PC-9 (cell line): Measurements from ENCODE around the gene VPS37B. TPM values are rescaled to one million over a fixed set of nuclear protein-coding genes. Genes with fewer than 3 reads are reported as not detected.
"Not testable (repeated sequence)": the region's sequence is repeated elsewhere in the genome, so short reads cannot be mapped to it uniquely, and the experiment has no call there.

ENCODE experiments used
- BruUV-seq: library from RNA; stranded (reverse); fragments of 400-500 nt; replicated peaks from 2 replicates; lab custom pipeline; 2021; lab: Mats Ljungman, UMichigan
- CTCF ChIA-PET: fragments of 300-600 bp; sonication (Branson Sonifier 250); formaldehyde crosslinking; loops from one replicate; lab custom pipeline; 2022; ENCODE audit warnings: antibody characterized with exemption; lab: Charles Lee
- POLR2A ChIA-PET: fragments of 300-600 bp; sonication (Branson Sonifier 250); formaldehyde crosslinking; loops from one replicate; lab custom pipeline; 2022; ENCODE audit warnings: antibody characterized with exemption; ENCODE audit not compliant: unreplicated experiment; lab: Charles Lee
- DNase-seq, 2 experiments: peaks; one replicate each; pipeline versions ENCODE4 v3.0.0 to v3.0.0-alpha.2; 2015 to 2022; ENCODE audit warnings: mixed read lengths in 1 of 2
- H2AFZ ChIP-seq: fragments of 200-600 bp; sonication (generic); 2 replicates; pipeline ENCODE4 v1.8.1; 2017; ENCODE audit warnings: antibody characterized with exemption
- H3F3A ChIP-seq: fragments of 200-600 bp; sonication (generic); 2 replicates; pipeline ENCODE4 v1.8.1; 2017; ENCODE audit warnings: antibody characterized with exemption, mild to moderate bottlenecking, low read depth; ENCODE audit not compliant: insufficient read depth
- H3K27ac ChIP-seq: fragments of 200-600 bp; sonication (generic); 2 replicates; pipeline ENCODE4 v1.6.1; 2016; ENCODE audit warnings: mixed run types
- H3K27me3 ChIP-seq: fragments of 200-600 bp; sonication (generic); 2 replicates; pipeline ENCODE4 v1.6.1; 2016; ENCODE audit warnings: low read depth, mixed run types; ENCODE audit not compliant: insufficient read depth
- H3K36me3 ChIP-seq: fragments of 200-600 bp; sonication (generic); 2 replicates; pipeline ENCODE4 v1.6.1; 2016; ENCODE audit warnings: low read depth, mixed run types
- H3K4me1 ChIP-seq: fragments of 200-600 bp; sonication (generic); replicated peaks from 2 replicates; pipeline ENCODE4 v1.6.1; 2016; ENCODE audit warnings: mixed run types; ENCODE audit not compliant: insufficient read depth
- H3K4me2 ChIP-seq: fragments of 200-600 bp; sonication (generic); 2 replicates; pipeline ENCODE4 v1.6.1; 2017; ENCODE audit warnings: mixed run types
- H3K4me3 ChIP-seq: fragments of 200-600 bp; sonication (generic); 2 replicates; pipeline ENCODE4 v1.6.1; 2016; ENCODE audit warnings: mixed run types
- H3K79me2 ChIP-seq: fragments of 200-600 bp; sonication (generic); 2 replicates; pipeline ENCODE4 v1.6.1; 2017; ENCODE audit warnings: low read depth, mixed run types
- H3K9me2 ChIP-seq: fragments of 200-600 bp; sonication (generic); 2 replicates; pipeline ENCODE4 v1.8.1; 2017; ENCODE audit warnings: mild to moderate bottlenecking; ENCODE audit not compliant: insufficient read depth
- H3K9me3 ChIP-seq: fragments of 200-600 bp; sonication (generic); 2 replicates; pipeline ENCODE4 v1.8.1; 2016; ENCODE audit warnings: low read depth; ENCODE audit not compliant: insufficient read depth
- H4K20me1 ChIP-seq: fragments of 200-600 bp; sonication (generic); 2 replicates; pipeline ENCODE4 v1.8.1; 2017; ENCODE audit not compliant: insufficient read depth
- CTCF ChIP-seq: fragments of 200-600 bp; sonication (generic); conservative IDR thresholded peaks from 2 replicates; pipeline ENCODE4 v1.6.1; 2017; ENCODE audit warnings: mixed run types, antibody characterized with exemption, mild to moderate bottlenecking, moderate library complexity
- EZH2 ChIP-seq: fragments of 200-600 bp; sonication (generic); IDR thresholded peaks from 2 replicates; pipeline ENCODE4 v1.8.0; 2017; ENCODE audit warnings: antibody characterized with exemption, low read depth
- intact Hi-C: fragments of 100-400 bp; cut with micrococcal nuclease; formaldehyde crosslinking; loops from one replicate; pipeline ENCODE4 v1.10.0; 2022; ENCODE audit not compliant: unreplicated experiment
- total RNA-seq: library from RNA; stranded (reverse); gene quantifications from 2 replicates; pipeline ENCODE4 v1.2.3, GENCODE V29; 2021

The VPS37B gene
- total RNA-seq, 1 experiment from 2014 or later, result 51.4 TPM

GRCh38 chr12:122893208-122894153, 2.4 kb downstream of the VPS37B start:
- no TSS peak for BruUV-seq
- Histone ChIP-seq H3F3A (peaks cover 83% of the 10 kb centered on the region), H3K9me3 (no peaks in the 10 kb centered on the region), H3K27me3 (no peaks in the 10 kb centered on the region), H2AFZ (no peak overlapping the region), H3K4me2 (peak overlapping the region; percentile 85), H3K79me2 (peaks cover 79% of the 10 kb centered on the region), H3K4me3 (peak overlapping the region; percentile 61; the same call in 1 of the 2 replicates), H3K36me3 (no peaks in the 10 kb centered on the region), H3K27ac (peak overlapping the region; percentile 97), H3K4me1 (peaks cover 86% of the 10 kb centered on the region), H3K9me2 (no peaks in the 10 kb centered on the region), H4K20me1 (peaks cover 12% of the 10 kb centered on the region; the same call in 1 of the 2 replicates)
- CTCF ChIA-PET, result interaction anchor here (0.6 kb wide), 1 partner anchor 127 kb away, joined by 3 read pairs; no protein-coding TSS in a partner anchor
- TF ChIP-seq CTCF, result no peak
- no peak for TF ChIP-seq EZH2
- DNase-seq, result peak in 1 of 2 experiments; percentile 73
- intact Hi-C loops, result loop anchor here (2.0 kb wide), 1 partner anchor 53 kb away; no protein-coding TSS in a partner anchor
- POLR2A ChIA-PET, result interaction anchor here (0.5 kb wide), 1 partner anchor 23 kb away, joined by 12 read pairs; no protein-coding TSS in a partner anchor

- ChIA-PET POLR2A (interaction anchor here (0.7 kb wide), 1 partner anchor 1172 kb away, joined by 3 read pairs; no protein-coding TSS in a partner anchor), CTCF (interaction anchor here (0.6 kb wide), 1 partner anchor 560 kb away, joined by 6 read pairs; no protein-coding TSS in a partner anchor)
- H3K9me2 ChIP-seq, DNase-seq, H3K27me3 ChIP-seq, BruUV-seq, intact Hi-C loops, H3K36me3 ChIP-seq, H3K9me3 ChIP-seq, H2AFZ ChIP-seq: not testable (repeated sequence)
- H3K4me3 ChIP-seq, result peak overlapping the region; percentile 61; the same call in 1 of the 2 replicates
- H3K4me2 ChIP-seq, result peak overlapping the region; percentile 85
- peaks cover 84% of the 10 kb centered on the region for H3K79me2 ChIP-seq
- peak overlapping the region; percentile 97 for H3K27ac ChIP-seq
- peaks cover 12% of the 10 kb centered on the region; the same call in 1 of the 2 replicates for H4K20me1 ChIP-seq
- H3F3A ChIP-seq, result peaks cover 82% of the 10 kb centered on the region
- H3K4me1 ChIP-seq, result peaks cover 84% of the 10 kb centered on the region
Observed at GRCh38 chr12:122892724-122893123, 3.2 kb downstream of the VPS37B start.

GRCh38 chr12:122891661-122892525, 4.0 kb downstream of the VPS37B start:
- CTCF ChIA-PET, result interaction anchor here (0.6 kb wide), 1 partner anchor 561 kb away, joined by 6 read pairs; no protein-coding TSS in a partner anchor
- H3K4me1 ChIP-seq, result peaks cover 84% of the 10 kb centered on the region

More at GRCh38 chr12:122891661-122892525, 4.0 kb downstream of the VPS37B start:
- Histone ChIP-seq H3K36me3 (no peaks in the 10 kb centered on the region), H3K4me3 (peak overlapping the region; percentile 52), H3K4me2 (peak overlapping the region; percentile 85), H2AFZ (no peak overlapping the region), H3K27ac (peak overlapping the region; percentile 97), H3K9me3 (no peaks in the 10 kb centered on the region), H3K9me2 (no peaks in the 10 kb centered on the region), H3K27me3 (no peaks in the 10 kb centered on the region), H3K79me2 (peaks cover 92% of the 10 kb centered on the region), H3F3A (peaks cover 81% of the 10 kb centered on the region), H4K20me1 (peaks cover 12% of the 10 kb centered on the region; the same call in 1 of the 2 replicates)
- no TSS peak for BruUV-seq
- intact Hi-C loops, result no loop called here
- DNase-seq, result peak in 1 of 2 experiments; percentile 75
- POLR2A ChIA-PET, result interaction anchor here (0.6 to 0.7 kb wide), 2 partner anchors 581 to 1171 kb away, joined by 3 read pairs; no protein-coding TSS in a partner anchor
- TF ChIP-seq CTCF, result no peak
- no peak for TF ChIP-seq EZH2
